Measurements from ENCODE around the gene BOC. TPM values are rescaled to one million over a fixed set of nuclear protein-coding genes. Genes with fewer than 3 reads are reported as not detected.

The BOC gene
- total RNA-seq, 1 experiment from 2014 or later, result 0.07 TPM

GRCh38 chr3:113165841-113166240 lies 45.5 kb upstream of the BOC start:
- Mint-ChIP-seq H3K9me3 (ENCODE audit: low read depth, unreplicated experiment) (no peaks in the 10 kb centered on the region), H3K27ac (ENCODE audit: unreplicated experiment) (no peak overlapping the region), H3K4me1 (ENCODE audit: low read depth, unreplicated experiment) (no peaks in the 10 kb centered on the region), H3K4me3 (ENCODE audit: low read depth, unreplicated experiment) (no peak overlapping the region), H3K36me3 (ENCODE audit: insufficient read depth, unreplicated experiment) (no peaks in the 10 kb centered on the region), H3K27me3 (ENCODE audit: unreplicated experiment) (peaks cover 41% of the 10 kb centered on the region)
- BruUV-seq (replicated peaks), result no TSS peak
- intact Hi-C loops (cut with micrococcal nuclease; ENCODE audit: unreplicated experiment), result no loop called here
- no peak for TF ChIP-seq CTCF (IDR thresholded peaks at IDR 0.05; ENCODE audit: unreplicated experiment)
- CTCF ChIA-PET, result no interaction called here
- no peak for DNase-seq

GRCh38 chr3:113166357-113166718 lies 45.0 kb upstream of the BOC start:
- no peak overlapping the region for H3K27ac Mint-ChIP-seq (ENCODE audit: unreplicated experiment)
- no peaks in the 10 kb centered on the region for H3K9me3 Mint-ChIP-seq (ENCODE audit: low read depth, unreplicated experiment)
- BruUV-seq (replicated peaks), result no TSS peak
- H3K27me3 Mint-ChIP-seq (ENCODE audit: unreplicated experiment), result peaks cover 40% of the 10 kb centered on the region
- TF ChIP-seq CTCF (IDR thresholded peaks at IDR 0.05; ENCODE audit: unreplicated experiment), result no peak
- DNase-seq, result no peak
- intact Hi-C loops (cut with micrococcal nuclease; ENCODE audit: unreplicated experiment), result no loop called here
- no peaks in the 10 kb centered on the region for H3K4me1 Mint-ChIP-seq (ENCODE audit: low read depth, unreplicated experiment)
- CTCF ChIA-PET, result no interaction called here
- H3K36me3 Mint-ChIP-seq (ENCODE audit: insufficient read depth, unreplicated experiment), result no peaks in the 10 kb centered on the region
- no peak overlapping the region for H3K4me3 Mint-ChIP-seq (ENCODE audit: low read depth, unreplicated experiment)

- CTCF ChIA-PET, result no interaction called here
- Mint-ChIP-seq H3K27me3 (ENCODE audit: unreplicated experiment) (peaks cover 34% of the 10 kb centered on the region), H3K27ac (ENCODE audit: unreplicated experiment) (no peak overlapping the region), H3K9me3 (ENCODE audit: low read depth, unreplicated experiment) (no peaks in the 10 kb centered on the region), H3K4me3 (ENCODE audit: low read depth, unreplicated experiment) (no peak overlapping the region), H3K36me3 (ENCODE audit: insufficient read depth, unreplicated experiment) (no peaks in the 10 kb centered on the region), H3K4me1 (ENCODE audit: low read depth, unreplicated experiment) (no peaks in the 10 kb centered on the region)
- intact Hi-C loops (cut with micrococcal nuclease; ENCODE audit: unreplicated experiment), result no loop called here
- no peak for DNase-seq
- no peak for TF ChIP-seq CTCF (IDR thresholded peaks at IDR 0.05; ENCODE audit: unreplicated experiment)
- BruUV-seq (replicated peaks), result no TSS peak
These were observed 44.5 kb upstream of the BOC start for GRCh38 chr3:113166719-113167492.

GRCh38 chr3:113167825-113168801 lies 43.2 kb upstream of the BOC start:
- Mint-ChIP-seq H3K4me1 (ENCODE audit: low read depth, unreplicated experiment) (no peaks in the 10 kb centered on the region), H3K9me3 (ENCODE audit: low read depth, unreplicated experiment) (no peaks in the 10 kb centered on the region), H3K27me3 (ENCODE audit: unreplicated experiment) (peaks cover 22% of the 10 kb centered on the region), H3K27ac (ENCODE audit: unreplicated experiment) (no peak overlapping the region), H3K4me3 (ENCODE audit: low read depth, unreplicated experiment) (no peak overlapping the region), H3K36me3 (ENCODE audit: insufficient read depth, unreplicated experiment) (no peaks in the 10 kb centered on the region)
- DNase-seq, result no peak
- CTCF ChIA-PET, result no interaction called here
- no TSS peak for BruUV-seq (replicated peaks)
- intact Hi-C loops (cut with micrococcal nuclease; ENCODE audit: unreplicated experiment), result no loop called here
- no peak for TF ChIP-seq CTCF (IDR thresholded peaks at IDR 0.05; ENCODE audit: unreplicated experiment)

All from Calu3 (cell line).